ENCODE data around the gene MLN. TPM values are rescaled to one million over a fixed set of nuclear protein-coding genes. Genes with fewer than 3 reads are reported as not detected.
A peak's percentile ranks its signal among the peaks of the same experiment; 100 is the strongest.

The MLN gene
- total RNA-seq, 6 experiments from 2014 or later: not detected

- H3K27ac ChIP-seq: no peak overlapping the region
- TF ChIP-seq POLR2A (IDR thresholded peaks at IDR 0.05): no peak
- no peak for TF ChIP-seq CTCF (IDR thresholded peaks at IDR 0.05)
- H3K36me3 ChIP-seq: no peaks in the 10 kb centered on the region
- no peak overlapping the region for H3K4me3 ChIP-seq
- WGBS (ENCODE audit: insufficient coverage, low coverage, low lambda C conversion rate, missing lambda C conversion rate): 90% methylated on average over 2 of the region's 15 CpGs
- intact Hi-C loops (cut with DNase I): no loop called here
- H3K4me1 ChIP-seq: peaks cover 0 to 17% (median 4%) of the 10 kb centered on the region in 4 donors
- no peak for DNase-seq
- H3K27me3 ChIP-seq: no peaks in the 10 kb centered on the region
- H3K9me3 ChIP-seq: no peaks in the 10 kb centered on the region
- no peak for ATAC-seq
These were observed 51.8 kb downstream of the MLN start for GRCh38 chr6:33751771-33752645.

- Histone ChIP-seq H3K27ac (peak overlapping the region in 1 of 3 donors; percentile 53), H3K36me3 (no peaks in the 10 kb centered on the region), H3K4me3 (no peak overlapping the region), H3K9me3 (no peaks in the 10 kb centered on the region), H3K27me3 (no peaks in the 10 kb centered on the region), H3K4me1 (peaks cover 0 to 30% (median 5%) of the 10 kb centered on the region in 4 donors)
- 25% methylated on average over 8 of the region's 11 CpGs for WGBS (ENCODE audit: insufficient coverage, low coverage, low lambda C conversion rate, missing lambda C conversion rate)
- intact Hi-C loops (cut with DNase I): no loop called here
- TF ChIP-seq CTCF (IDR thresholded peaks at IDR 0.05) (no peak), POLR2A (IDR thresholded peaks at IDR 0.05) (no peak)
- DNase-seq (peak; percentile 65 to 83 (median 71)), ATAC-seq (peak; percentile 56 to 75 (median 62))
These were observed 53.4 kb downstream of the MLN start for GRCh38 chr6:33750244-33750991.

- DNase-seq: no peak
- ATAC-seq: no peak
- no peak overlapping the region for H3K27ac ChIP-seq
- peaks cover 0 to 40% (median 10%) of the 10 kb centered on the region in 4 donors for H3K4me1 ChIP-seq
- TF ChIP-seq CTCF (IDR thresholded peaks at IDR 0.05) (no peak), POLR2A (IDR thresholded peaks at IDR 0.05) (no peak)
- no peaks in the 10 kb centered on the region for H3K27me3 ChIP-seq
- no peaks in the 10 kb centered on the region for H3K9me3 ChIP-seq
- H3K36me3 ChIP-seq: no peaks in the 10 kb centered on the region
- WGBS (ENCODE audit: insufficient coverage, low coverage, low lambda C conversion rate, missing lambda C conversion rate): 50% methylated on average over 1 of the region's 7 CpGs
- no peak overlapping the region for H3K4me3 ChIP-seq
- intact Hi-C loops (cut with DNase I): no loop called here
These were observed 54.4 kb downstream of the MLN start for GRCh38 chr6:33749401-33749800.

GRCh38 chr6:33748841-33749240 is 55.0 kb downstream of the MLN start:
- H3K4me1 ChIP-seq: peaks cover 0 to 45% (median 12%) of the 10 kb centered on the region in 4 donors
- intact Hi-C loops (cut with DNase I): no loop called here

More at GRCh38 chr6:33748841-33749240, 55.0 kb downstream of the MLN start:
- TF ChIP-seq CTCF (IDR thresholded peaks at IDR 0.05) (no peak), POLR2A (IDR thresholded peaks at IDR 0.05) (no peak)
- Histone ChIP-seq H3K27ac (no peak overlapping the region), H3K9me3 (no peaks in the 10 kb centered on the region), H3K36me3 (no peaks in the 10 kb centered on the region), H3K27me3 (no peaks in the 10 kb centered on the region), H3K4me3 (no peak overlapping the region)
- ATAC-seq: no peak
- 69% methylated on average over 2 of the region's 4 CpGs for WGBS (ENCODE audit: insufficient coverage, low coverage, low lambda C conversion rate, missing lambda C conversion rate)
- no peak for DNase-seq
